ENCODE data around the gene TUBGCP2.

Gene TUBGCP2

DNA sequence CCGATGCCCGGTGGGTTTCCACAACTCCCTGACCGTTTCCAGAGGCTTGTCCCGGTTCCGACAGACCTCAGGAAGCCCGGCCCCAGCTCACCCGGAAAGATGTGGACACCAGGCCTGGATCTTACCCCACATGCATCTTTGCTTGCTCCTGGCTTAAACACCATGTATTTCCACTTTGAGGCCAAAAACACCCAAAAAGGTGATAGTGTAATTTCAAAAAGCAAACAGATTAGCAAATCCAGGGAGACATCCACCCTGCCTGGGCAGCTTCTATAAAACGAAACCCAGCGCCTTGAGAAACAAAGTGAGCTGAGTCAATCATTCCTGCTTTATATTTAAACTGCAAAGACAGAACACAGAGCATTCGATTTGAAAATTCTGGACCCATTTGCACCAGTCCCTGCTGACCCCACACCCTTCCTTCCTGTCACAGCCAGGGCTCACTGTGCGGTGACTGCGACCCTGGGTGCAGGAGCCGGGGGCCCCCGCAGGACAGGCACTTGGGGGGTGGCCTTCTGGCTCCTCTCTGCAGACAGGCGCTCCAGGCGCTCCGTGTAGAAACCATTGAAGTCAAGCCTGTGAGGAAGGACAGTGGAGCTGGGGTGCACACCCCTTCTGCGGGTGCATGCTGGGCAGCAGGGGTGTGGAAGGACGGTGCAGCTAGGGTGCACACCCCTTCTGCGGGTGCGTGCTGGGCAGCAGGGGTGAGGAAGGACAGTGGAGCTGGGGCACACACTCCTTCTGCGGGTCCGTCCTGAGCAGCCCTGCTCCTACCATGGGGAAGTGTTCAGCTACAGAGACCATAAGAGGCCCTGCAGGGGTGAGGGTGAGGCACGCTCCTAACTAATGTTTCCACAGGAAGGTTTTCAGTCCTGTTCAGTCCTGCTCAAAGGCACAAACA is 29.1 kb downstream of the TUBGCP2 start:
- DNase-seq (ENCODE audit: low read depth) = peak; percentile 11

DNA sequence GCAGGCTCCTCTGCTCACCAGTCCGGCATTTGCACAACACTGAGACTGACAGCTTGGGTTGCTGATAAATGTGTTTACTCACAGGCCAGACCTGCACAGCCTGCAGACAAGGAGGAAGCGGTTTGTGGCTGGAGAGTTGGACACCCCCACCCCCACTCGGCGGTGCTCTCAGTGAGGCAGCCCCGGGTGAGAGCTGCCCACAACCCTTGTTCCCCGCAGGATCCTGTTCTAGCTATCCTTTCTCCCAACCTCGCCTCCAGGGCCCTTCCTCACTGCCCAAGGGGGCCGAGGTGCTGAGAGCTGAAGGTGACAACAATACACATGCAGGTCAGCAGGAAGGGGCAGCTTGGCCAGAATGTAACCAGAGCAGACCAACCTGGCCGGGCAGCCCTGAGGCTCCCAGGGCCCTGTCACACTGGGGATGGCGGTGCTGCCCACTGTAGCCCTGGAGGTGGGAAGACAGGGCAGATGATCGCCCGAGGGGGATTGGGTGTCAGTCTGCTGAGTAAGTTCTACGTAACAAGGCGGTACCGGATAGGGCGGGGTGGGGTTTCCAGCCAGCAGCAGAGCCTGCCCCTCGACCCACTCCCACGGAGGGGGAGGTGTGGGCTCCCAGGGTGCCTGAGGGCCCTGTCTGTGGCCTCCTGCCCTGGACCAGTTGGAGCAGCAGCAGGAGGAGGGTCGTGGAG is 30.0 kb downstream of the TUBGCP2 start:
- DNase-seq (ENCODE audit: low read depth) = peak; percentile 93

DNA sequence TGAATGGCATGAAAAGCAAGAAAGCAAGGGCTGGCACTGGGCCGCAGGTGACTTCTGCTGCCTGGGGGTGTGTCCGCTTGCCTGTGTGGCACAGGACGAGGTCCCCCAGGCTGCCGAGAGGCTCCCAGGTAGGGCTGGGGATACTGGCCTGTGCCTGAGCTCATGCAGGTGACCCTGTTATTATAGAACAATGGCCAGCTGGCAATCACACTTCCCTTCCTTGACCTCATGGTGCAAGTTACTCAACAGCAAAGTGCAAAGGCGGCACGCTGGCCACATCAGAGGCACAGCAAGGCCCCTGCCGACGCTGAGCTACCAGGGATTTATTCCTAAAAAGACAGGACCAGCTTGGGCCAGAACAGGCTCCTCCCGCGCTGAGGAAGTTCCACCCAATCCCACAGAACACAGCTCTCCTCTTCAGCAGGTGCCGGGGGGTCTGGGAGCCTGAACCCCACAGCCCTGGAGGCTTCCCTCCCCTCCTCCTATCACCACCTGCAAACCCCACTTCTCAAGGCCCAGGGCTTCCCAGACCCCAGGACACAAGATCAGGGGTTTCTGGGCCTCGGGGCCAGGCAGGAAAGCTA is 30.6 kb downstream of the TUBGCP2 start:
- peak; percentile 19 for DNase-seq (ENCODE audit: low read depth)

DNA sequence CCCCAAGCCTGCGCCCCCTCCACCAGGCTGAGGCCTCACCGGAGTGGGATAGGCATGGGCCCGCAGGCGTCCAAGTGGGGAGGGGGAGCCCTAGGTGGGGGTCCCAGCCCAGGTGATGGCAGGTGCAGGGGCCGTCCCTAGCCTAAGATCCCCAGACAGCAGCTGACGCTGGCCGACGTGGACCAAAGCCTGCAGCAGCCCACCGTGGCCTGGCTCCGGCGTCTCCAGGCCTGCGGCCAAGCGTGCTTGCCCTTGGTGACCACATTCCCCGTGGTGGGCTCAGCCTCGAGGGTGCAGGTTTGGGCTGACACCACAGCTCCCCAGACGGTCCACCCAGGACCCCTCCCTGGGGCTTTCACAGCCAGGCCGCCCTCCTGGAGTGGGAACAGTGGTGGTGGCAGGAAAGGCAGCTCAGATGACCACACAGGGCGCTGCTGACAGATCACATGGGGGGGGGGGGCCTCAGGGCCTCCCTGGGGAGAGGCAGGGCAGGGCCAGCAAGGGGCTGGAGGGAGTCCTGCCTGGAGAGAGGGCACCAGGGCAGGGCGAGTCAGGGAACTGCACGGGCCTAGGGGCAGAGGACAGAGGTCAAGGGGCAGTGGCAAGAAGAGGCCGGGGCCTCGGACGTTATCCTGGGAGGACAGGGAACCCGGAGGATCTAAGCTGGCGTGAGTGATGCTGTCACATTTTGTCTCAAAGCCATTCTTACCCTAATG is 31.2 kb downstream of the TUBGCP2 start:
- DNase-seq (ENCODE audit: low read depth) = no peak

DNA sequence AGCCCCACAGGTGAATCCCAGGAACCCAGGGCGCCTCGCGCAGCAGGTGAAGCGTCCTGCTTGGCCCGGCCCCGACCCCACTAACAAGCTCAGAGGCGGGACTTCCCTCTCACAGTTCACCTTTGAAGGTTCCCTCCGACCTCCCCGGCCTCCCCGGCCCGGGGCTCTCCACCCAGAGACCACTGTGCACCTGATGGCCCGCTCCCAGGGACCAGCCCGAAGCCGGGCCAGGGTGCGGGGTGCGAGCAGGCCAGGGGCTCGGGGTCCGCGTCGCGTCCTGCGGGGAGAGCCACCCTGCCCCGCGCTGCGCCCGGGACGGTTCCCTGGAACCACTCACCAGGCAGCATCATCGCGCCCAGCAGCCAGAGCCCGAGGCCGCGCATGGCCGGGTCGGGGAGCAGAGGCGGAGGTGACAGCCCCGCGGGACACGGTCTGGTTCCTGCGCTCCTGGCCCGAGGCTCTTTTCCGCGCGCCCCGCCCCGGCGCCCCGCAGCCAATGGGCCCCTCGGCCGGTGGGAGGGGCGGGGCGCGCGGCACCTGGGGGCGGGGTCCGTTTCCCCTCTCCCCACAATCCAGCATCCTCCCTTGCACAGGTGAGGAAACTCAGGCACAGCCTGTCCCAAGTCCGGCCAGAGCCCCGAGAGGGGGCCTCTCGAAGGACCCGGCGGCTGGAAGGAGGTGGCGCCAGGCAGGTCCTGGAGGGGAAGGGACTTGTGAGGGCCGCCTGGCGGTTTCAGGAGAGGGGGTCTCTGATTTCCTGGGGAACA is 32.1 kb downstream of the TUBGCP2 start, which contains the start of gene ADAM8:
Gene ADAM8, minus strand, starts transcription at position 434 of the 767 bp plus-strand sequence. Its CDS starts 51 bp downstream, at position 383.
- peak; percentile 58 for DNase-seq (ENCODE audit: low read depth)

DNA sequence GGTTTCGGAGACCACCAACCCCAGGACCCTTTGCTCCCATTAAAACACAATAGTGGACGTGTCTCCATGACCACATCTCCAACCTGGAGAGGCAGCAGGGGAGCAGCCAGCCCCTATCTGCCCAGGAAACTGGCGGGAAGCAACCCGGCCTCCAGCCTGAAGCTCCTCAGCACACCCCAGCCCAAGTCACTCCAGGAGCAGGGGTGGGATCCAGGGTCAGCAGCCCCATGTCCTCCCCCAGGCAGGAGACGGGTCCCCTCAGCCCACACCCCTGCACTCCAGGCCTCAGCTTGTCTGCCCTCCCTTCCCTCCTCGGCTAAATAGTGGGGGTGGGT is 32.6 kb downstream of the TUBGCP2 start:
- DNase-seq (ENCODE audit: low read depth) = no peak

DNA sequence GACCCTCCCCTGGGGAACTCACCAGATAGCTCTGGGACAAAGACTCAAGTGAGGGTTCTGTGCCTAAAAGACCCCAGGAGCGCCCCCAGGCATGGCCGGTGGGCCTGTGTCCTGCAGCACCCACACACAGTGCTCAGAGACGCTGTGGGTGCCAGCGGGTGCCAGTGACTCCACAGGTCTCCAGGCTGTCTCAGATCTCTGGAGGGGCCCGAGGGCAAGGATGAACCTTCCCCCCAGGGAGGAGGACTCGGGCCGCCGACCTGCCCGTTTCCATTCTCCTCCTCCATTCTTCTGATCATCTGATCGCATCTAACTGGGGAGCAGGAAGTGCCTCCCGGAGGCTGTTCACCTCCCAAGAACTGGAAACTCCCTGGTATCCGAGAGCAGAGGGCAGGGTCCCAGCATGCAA is 33.0 kb downstream of the TUBGCP2 start:
- peak; percentile 57 for DNase-seq (ENCODE audit: low read depth)

DNA sequence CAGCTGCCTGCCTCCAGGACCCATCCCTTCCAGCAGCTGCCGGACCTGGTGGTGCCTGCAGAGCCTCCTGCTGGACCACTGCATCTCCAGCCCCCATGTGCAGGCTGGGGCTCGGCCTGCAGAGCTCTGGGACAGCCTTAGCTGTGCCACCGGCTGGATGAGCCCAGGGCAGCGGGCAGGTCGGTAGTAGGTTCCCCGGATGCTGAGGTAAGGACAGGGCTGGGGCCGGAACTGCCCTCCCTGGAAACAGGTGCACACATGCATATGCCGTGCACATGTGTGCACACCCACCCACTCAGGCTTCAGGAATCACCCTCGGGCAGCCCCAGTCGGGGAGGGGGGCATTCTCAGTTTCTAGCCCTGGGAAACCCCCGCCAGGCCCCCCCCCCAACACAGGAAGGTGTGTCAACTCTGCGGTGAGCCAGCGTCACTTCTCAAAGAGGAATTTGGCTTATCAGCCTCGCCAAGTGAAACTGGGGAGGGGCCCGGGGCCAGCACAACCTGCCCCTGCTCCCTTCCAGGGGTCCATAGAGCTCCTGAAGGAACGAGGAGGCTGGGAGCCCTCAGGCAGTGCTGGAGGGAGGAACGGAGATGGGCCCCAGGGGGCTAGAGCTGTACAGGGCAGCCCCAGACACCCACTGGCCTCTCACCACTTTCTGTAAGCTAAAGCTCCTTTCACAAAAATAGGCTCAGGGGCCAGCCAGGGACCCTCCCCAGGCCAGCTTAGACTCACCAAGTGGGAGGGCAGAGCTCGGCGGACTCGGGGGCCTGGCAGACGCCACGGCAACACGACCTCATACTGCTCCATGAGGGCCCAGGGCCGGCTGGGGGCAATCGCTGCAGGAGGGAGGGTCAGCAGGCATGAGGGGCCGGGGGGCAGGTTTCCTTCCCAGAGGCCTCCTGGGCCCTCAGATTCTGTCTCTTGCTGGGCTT is 33.7 kb downstream of the TUBGCP2 start:
- DNase-seq (ENCODE audit: low read depth) = peak; percentile 69

DNA sequence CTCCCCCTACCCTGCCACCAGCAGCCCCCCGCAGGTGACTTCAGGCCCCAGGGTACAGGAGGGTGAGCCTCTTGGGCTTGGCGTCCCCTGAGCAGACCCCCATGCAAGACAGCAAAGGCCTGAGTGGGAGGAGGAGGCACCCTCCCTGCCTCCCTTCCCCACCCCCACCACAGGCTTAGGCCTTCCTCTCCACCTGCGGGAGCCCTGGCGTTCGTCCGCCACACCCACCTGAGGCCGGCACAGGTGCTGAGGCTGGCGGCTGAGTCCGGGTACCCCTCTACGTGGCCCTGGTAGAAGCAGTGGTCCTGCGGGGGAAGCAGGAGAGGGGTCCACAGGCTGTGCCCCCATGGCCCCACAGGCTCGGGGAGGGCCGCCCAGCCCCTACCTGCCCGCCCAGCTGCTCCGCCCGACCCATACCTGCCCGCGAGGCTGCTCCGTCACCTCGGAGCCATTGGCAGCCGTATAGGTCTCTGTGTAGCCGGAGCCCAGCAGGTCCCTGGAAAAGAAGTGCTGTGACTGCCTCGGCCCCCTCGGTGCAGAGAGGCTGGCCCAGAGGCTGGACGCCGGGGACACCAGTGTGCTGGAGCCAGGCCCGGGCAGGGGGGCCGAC is 35.0 kb downstream of the TUBGCP2 start:
- no peak for DNase-seq (ENCODE audit: low read depth)

DNA sequence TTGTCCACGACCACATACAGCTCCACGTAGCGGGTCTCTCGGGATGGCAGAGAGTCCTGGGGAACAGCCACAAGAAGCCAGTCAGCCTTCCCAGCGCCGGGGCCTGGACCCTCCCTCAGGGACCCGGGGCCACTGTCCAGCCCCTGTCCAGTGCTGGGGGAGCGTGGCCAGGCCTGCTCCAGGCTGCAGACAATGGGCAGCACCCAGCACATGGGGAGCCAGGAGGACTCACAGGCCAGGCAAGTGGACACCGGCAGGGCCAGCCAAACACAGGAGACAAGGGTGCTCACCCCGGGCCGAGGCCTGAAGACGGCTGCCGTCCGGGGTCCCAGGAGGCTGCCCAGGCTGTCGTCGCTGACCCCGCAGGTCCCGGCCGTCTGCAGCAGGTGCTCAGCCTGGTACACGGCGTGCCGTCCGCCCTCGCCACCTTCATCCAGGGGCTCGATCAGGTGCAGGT is 35.7 kb downstream of the TUBGCP2 start:
- DNase-seq (ENCODE audit: low read depth) = no peak

DNA sequence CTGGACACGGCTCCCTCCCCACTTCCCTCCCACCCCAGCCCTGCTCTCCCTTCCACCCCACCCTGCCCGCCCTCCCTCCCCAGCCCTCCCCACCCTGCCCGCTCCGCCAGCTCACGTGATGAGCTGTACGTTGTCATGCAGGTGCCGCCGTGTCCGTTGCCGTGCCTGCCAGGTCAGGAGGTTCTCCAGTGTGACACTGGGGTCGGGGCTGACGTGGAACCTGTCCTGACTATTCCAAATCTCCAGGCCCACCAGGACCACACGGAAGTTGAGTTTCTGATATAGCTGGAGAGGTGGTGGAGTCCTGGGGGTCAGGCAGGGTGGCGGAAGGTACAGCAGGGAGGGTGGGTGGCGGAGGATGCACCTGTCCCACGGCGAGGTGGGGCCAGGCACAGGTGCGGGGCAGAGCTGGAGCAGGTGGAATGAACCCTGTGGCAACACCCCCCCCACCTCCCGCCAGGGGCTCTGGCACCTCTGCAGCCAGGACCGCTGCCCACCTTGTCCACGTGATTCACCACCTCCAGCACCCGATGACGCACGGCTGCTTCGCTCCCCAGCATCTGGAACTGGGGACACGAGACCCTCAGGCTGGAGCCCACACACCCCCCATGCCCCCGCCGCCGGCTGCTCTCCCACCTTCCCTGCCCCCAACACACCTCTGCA is 36.2 kb downstream of the TUBGCP2 start:
- DNase-seq (ENCODE audit: low read depth) = no peak

DNA sequence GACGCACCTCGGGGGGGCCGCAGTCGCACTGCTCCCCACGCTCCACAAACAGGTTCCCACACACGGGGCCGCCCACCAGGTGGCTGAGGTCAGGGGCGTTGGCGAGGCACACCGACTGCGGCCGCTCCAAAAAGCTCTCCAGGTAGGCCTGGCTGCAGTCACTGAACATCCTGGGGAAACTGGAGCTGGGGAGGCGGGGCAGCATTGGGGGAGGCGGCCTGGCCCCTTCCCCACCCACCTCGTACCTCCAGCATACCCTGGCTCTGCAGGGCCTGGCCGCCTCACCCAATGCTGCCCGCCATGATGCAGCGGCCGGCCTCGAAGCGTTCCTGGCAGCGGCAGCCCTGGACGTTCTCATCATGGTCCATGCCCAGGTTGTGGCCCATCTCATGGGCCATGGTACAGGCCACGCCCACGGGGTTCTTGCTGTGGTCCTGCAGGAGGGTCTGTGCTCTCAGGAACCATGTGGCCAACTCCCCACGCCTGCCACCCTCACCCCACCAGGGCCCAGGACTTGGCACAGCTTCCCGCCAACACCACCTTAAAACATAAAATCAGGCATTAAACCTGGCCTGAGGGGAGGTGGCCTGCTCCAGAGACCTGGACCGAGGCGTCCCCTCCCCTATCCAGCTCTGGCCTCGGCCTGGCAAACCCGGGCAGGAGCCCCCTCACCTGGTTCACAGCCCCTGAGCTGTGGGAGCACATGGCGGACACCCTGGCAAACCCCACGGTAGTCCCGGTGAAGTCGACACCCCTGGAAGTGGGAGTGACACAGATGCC is 37.0 kb downstream of the TUBGCP2 start:
- no peak for DNase-seq (ENCODE audit: low read depth)

DNA sequence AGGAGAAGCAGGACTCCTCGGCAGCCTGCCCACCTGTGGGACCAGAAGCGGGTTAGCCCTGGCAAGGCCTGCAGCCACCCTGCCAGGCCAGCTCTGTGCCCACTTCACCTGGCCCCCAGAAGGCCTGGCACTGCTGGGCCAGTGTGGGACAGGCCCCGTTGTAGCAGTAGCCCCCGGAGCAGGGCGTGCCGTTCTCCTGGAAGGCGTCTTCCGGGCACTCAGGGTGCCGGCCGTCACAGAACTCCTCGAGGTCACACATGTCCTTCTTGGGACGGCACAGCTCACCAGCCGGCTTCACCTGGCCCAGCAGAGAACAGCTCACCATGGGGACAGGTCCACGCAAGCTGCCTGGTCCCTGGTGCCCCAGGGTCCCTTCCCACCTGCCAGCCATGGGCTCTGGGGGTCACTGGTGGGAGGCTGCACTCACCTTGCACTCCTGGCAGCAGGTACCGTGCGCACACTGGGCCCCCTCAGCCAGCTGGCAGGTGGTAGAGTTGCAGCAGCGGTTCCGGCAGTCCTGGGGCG is 37.8 kb downstream of the TUBGCP2 start:
- no peak for DNase-seq (ENCODE audit: low read depth)

DNA sequence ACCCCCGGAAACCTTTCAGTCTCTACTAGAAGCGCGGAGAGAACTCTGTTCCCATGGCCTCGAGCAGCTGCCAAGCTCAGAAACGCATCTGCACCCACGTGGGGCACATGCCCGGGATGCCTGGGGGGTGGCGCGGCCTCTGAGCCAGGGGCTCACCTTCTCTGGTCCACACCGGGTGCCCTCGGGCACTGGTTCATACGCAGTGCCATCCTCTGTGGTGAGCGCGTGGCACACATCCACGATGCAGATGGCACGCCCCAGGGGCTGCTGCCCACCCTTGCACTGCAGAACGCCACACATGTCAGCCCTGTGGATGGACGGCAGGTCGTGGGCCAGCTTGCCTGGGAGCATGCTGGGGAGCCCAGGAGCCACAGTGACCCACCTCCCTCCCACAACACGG is 38.5 kb downstream of the TUBGCP2 start:
- DNase-seq (ENCODE audit: low read depth) = no peak

DNA sequence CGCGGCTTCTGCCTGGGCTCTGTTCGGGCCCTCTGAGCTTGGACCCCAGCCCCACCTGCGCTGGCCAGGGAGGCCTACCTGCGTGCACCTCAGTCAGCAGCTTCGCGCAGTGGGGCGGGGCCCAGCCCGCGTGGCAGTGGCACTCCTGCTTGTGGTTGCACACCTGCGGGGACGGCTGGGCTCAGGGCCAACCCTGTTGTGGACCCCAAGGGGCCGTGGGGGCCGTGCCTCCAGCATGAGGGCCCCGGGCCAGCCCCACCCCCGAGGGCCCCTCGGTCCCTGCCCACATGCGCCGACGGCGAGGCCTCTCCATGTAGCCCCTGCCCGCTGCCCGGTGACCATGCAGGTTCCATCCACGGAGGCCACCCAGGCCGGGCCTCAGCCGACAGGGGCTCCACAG is 39.3 kb downstream of the TUBGCP2 start:
- DNase-seq (ENCODE audit: low read depth) = no peak

DNA sequence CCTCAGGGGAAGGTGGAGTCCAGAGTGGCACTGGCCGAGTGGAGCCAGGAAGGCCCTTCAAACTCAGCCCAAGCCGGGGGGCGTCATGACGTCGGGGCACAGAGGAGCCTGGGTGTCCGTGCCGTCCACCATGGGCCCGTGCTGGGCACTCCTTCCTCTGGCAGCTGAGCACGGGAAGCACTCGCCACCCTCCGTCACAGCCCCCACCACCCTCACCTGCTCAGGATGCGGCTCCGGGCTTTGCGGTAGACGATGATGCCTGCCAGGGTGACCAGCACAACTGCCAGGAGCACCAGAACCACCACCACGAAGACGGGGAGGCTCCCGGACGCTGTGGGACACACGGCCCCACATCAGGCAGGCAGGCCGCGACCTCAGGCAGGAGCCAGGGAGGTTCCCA is 40.1 kb downstream of the TUBGCP2 start:
- DNase-seq (ENCODE audit: low read depth) = no peak

DNA sequence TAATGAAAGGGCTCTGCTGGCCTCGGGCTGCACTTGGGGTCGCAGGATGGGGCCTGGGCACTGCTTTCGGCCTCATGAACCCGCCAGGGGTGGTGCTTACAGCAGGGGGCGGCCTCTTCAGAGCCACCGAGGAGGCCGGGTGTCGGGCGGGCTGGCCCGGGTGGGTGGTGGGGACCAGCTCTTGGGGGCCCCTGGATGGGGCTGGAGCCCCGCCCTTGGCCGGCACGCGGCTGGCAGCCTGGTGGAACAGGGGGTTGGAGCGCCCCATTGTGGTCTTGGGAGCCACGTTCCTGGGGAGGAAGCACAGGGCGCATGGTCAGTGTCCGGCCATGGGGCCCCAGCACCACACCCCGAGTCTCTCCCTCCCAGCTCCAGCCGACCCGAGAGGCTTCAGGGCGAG is 40.8 kb downstream of the TUBGCP2 start:
- DNase-seq (ENCODE audit: low read depth) = no peak

DNA sequence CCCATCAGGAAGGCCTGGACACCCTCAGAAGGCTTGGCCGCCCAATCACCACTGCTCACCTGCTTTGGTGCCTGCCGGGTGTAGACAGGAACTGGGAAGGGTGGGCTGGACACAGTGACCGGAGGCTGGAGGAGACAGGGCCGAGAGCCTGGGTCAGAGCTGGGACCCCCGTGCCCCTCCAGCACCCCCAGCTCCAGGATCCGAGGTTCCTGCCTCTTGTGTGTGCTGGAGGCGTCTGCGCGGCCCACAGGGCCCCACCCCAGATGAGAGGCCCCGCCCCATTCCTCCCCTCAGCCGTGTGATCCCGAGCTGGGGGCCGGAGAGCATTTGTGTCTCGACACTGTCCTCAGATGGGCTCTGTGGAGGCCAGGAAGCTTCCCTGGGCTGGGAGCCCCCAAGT is 41.4 kb downstream of the TUBGCP2 start:
- DNase-seq (ENCODE audit: low read depth) = no peak

All from ELR (cell line).